Measurements from ENCODE around the gene PRPF40B. TPM values are rescaled to one million over a fixed set of nuclear protein-coding genes. Genes with fewer than 3 reads are reported as not detected.
A peak's percentile ranks its signal among the peaks of the same experiment; 100 is the strongest.

PRPF40B gene
- 12.2 TPM for total RNA-seq
- 24.8 TPM for polyA plus RNA-seq

GRCh38 chr12:49623142-49623904 lies at the start of gene PRPF40B:
Gene PRPF40B (plus strand): TSS chr12:49623561. CDS start chr12:49623591, 30 bp downstream.
- H3K36me3 ChIP-seq (ENCODE audit: insufficient read depth): no peaks in the 10 kb centered on the region
- WGBS: 1% methylated on average over 76 of the region's 76 CpGs
- DNase-seq (ENCODE audit: extremely low spot score): peak; percentile 39
- H3K27ac ChIP-seq (ENCODE audit: low read depth): peak within 1 kb of the TSS; percentile 72
- H3K4me3 ChIP-seq (ENCODE audit: low read depth, low read length): peak within 1 kb of the TSS; percentile 63
- H3K4me1 ChIP-seq (ENCODE audit: insufficient read depth): no peaks in the 10 kb centered on the region

GRCh38 chr12:49577589-49578315 lies 45.6 kb upstream of the PRPF40B start:
- no peak overlapping the region for H3K27ac ChIP-seq (ENCODE audit: low read depth)
- no peak overlapping the region for H3K4me3 ChIP-seq (ENCODE audit: low read depth, low read length)
- no peak for DNase-seq (ENCODE audit: extremely low spot score)
- H3K36me3 ChIP-seq (ENCODE audit: insufficient read depth): no peaks in the 10 kb centered on the region
- no peaks in the 10 kb centered on the region for H3K4me1 ChIP-seq (ENCODE audit: insufficient read depth)
- 83% methylated on average over 9 of the region's 9 CpGs for WGBS

- H3K27ac ChIP-seq (ENCODE audit: low read depth): no peak overlapping the region
- H3K4me1 ChIP-seq (ENCODE audit: insufficient read depth): no peaks in the 10 kb centered on the region
- H3K36me3 ChIP-seq (ENCODE audit: insufficient read depth): no peaks in the 10 kb centered on the region
- no peak overlapping the region for H3K4me3 ChIP-seq (ENCODE audit: low read depth, low read length)
- 80% methylated on average over 13 of the region's 13 CpGs for WGBS
- no peak for DNase-seq (ENCODE audit: extremely low spot score)
Observed at GRCh38 chr12:49578471-49579112, 44.8 kb upstream of the PRPF40B start.

DNA sequence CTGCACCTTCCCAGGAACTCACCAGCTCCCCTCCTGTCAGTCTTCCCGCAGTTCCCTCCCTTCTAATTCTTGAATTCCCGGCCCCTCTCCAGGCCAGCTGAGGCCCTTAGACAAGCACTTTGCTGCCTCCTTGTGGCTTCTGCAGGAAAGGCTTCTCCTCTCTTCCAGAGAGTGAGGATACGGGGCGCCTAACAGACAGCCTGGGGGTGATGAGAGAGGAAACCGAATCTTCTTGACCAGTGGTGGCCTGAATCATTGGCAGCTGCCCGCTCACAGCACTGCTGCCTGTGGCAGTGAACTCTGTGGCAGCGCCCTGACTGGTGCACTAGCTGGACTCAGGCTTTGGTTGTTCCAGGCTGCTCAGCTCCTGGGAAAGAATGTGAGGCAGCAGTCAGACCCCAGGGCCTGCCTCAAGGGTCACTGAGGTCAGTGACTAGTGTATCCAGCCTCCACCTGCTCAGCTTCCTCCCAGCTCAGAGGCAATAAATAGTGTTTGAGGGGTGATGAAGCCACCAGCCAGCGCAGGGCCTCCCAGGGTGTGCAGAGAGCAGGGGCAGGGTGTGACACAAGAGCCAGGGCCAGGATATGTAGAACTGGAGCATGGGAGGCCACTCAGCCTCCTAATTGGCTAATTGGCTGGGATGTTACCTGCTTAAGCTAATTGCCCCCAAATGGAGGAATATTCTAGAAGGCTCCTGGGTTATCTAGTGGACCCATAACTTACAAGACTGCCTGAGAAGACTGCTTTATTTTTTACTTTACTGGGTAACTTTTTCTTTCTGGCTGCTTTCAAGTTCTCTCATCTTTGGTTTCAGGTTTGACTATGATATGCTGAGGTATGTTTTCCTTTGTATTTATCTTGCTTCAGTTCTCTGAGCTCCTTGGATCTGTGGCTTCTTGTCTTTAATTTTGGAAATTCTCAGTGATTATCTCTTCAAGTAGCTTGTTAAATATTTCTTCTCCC lies 42.5 kb upstream of the PRPF40B start:
- Histone ChIP-seq H3K4me1 (ENCODE audit: insufficient read depth) (no peaks in the 10 kb centered on the region), H3K36me3 (ENCODE audit: insufficient read depth) (no peaks in the 10 kb centered on the region), H3K27ac (ENCODE audit: low read depth) (no peak overlapping the region), H3K4me3 (ENCODE audit: low read depth, low read length) (no peak overlapping the region)
- 38% methylated on average over 8 of the region's 8 CpGs for WGBS
- peak; percentile 20 for DNase-seq (ENCODE audit: extremely low spot score)

- Histone ChIP-seq H3K27ac (ENCODE audit: low read depth) (no peak overlapping the region), H3K36me3 (ENCODE audit: insufficient read depth) (no peaks in the 10 kb centered on the region), H3K4me3 (ENCODE audit: low read depth, low read length) (no peak overlapping the region), H3K4me1 (ENCODE audit: insufficient read depth) (no peaks in the 10 kb centered on the region)
- 78% methylated on average over 1 of the region's 1 CpG for WGBS
- DNase-seq (ENCODE audit: extremely low spot score): no peak
Observed at GRCh38 chr12:49582201-49582600, 41.2 kb upstream of the PRPF40B start.

DNA sequence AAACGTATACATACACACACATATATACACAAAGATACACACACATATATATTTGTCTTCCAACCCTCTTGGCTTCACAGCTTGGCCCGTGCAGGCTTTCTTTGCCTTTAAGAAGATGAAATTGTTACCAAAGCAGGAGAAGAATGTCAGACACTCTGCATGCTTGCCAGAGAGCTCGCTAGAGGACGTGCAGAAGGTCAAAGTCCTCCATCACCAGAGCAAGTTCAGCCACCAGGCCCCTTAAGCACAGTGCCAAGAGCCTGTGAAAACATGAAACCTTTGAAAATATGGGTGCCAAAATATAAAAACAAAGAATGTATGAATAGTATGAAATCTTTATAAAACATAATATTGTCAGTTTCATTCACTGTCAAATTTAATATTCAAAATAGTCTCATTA lies 40.5 kb upstream of the PRPF40B start:
- Histone ChIP-seq H3K4me1 (ENCODE audit: insufficient read depth) (no peaks in the 10 kb centered on the region), H3K4me3 (ENCODE audit: low read depth, low read length) (no peak overlapping the region), H3K36me3 (ENCODE audit: insufficient read depth) (no peaks in the 10 kb centered on the region), H3K27ac (ENCODE audit: low read depth) (no peak overlapping the region)
- WGBS: 27% methylated on average over 4 of the region's 4 CpGs
- no peak for DNase-seq (ENCODE audit: extremely low spot score)

- no peaks in the 10 kb centered on the region for H3K36me3 ChIP-seq (ENCODE audit: insufficient read depth)
- WGBS: 62% methylated on average over 13 of the region's 13 CpGs
- H3K4me3 ChIP-seq (ENCODE audit: low read depth, low read length): no peak overlapping the region
- H3K27ac ChIP-seq (ENCODE audit: low read depth): no peak overlapping the region
- no peaks in the 10 kb centered on the region for H3K4me1 ChIP-seq (ENCODE audit: insufficient read depth)
- no peak for DNase-seq (ENCODE audit: extremely low spot score)
Observed at GRCh38 chr12:49583366-49584094, 39.8 kb upstream of the PRPF40B start.

DNA sequence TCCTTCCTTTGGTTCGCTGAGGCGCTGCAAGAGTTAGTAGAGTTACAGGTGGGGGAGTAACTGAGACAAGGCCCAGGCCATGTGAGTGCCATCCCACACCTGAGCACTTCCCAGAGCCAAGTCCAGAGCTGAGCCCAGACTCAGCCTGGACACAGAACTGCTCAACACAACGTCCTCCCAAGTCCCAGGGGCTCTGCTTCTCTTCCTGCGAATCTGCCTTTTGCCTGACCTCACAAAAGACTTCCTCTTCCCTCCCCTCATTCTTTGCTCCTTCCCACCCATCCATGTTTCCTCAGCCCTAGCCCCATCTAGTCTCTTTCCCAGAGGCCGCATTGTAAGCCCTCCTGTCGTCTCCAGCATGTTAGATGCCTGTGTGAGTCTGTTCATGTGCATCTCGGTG lies 38.8 kb upstream of the PRPF40B start:
- 82% methylated on average over 7 of the region's 7 CpGs for whole genome bisulfite sequencing

DNA sequence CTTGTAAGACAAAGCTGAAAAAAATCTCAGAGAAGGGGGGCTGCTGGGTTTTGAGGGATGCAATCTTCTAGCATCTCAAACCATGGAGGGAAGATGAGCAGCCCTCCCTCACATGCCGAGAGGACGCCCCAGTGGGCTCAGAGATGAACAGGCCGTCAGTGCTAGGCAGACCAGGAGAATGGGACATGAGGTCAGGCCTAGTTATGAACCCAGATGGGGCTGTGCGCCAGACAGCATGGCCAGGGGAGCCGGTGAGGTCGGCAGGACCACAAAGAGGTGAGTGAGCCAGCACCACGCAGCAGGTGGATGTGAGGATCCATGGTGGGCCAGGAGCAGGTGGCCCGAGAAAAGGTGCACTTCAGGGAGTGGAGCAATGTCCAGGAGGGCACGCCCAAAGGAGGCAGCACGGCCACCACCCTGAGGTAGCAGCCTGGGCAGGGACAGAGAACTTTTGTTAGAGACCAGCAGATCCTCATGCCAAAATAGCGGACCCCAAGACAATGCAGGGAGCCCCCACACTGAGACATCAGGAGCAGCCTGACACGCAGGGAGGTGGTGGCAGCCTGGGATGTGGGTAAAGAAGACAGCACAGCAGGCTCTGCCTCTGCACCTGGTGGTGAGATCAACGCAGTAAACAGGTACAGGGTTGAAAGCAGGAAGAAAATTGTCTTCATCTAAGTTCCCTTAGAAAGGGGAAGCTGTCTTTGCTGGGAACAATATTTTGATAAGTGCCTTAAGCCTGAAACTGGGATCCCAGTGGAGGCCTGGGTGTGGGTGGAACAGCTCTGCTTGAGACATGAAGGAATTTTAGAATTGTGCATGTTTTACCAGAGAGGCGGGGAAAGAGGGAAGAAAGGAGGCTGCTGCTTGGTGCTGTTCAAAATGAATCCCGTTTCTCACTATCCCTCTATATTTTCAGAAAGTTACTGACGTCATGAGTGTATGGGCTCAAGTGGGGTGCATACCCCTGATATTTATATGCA lies 37.6 kb upstream of the PRPF40B start:
- DNase-seq (ENCODE audit: extremely low spot score): no peak
- WGBS: 83% methylated on average over 16 of the region's 16 CpGs
- H3K4me1 ChIP-seq (ENCODE audit: insufficient read depth): no peaks in the 10 kb centered on the region
- H3K36me3 ChIP-seq (ENCODE audit: insufficient read depth): no peaks in the 10 kb centered on the region
- H3K27ac ChIP-seq (ENCODE audit: low read depth): no peak overlapping the region
- H3K4me3 ChIP-seq (ENCODE audit: low read depth, low read length): no peak overlapping the region

More for the DNA sequence above, 38.8 kb upstream of the PRPF40B start:
- DNase-seq (ENCODE audit: extremely low spot score): no peak
- H3K4me1 ChIP-seq (ENCODE audit: insufficient read depth): no peaks in the 10 kb centered on the region
- H3K27ac ChIP-seq (ENCODE audit: low read depth): no peak overlapping the region
- H3K36me3 ChIP-seq (ENCODE audit: insufficient read depth): no peaks in the 10 kb centered on the region
- no peak overlapping the region for H3K4me3 ChIP-seq (ENCODE audit: low read depth, low read length)

- H3K4me1 ChIP-seq (ENCODE audit: insufficient read depth): no peaks in the 10 kb centered on the region
- 83% methylated on average over 11 of the region's 11 CpGs for WGBS
- no peak overlapping the region for H3K27ac ChIP-seq (ENCODE audit: low read depth)
- no peak for DNase-seq (ENCODE audit: extremely low spot score)
- H3K4me3 ChIP-seq (ENCODE audit: low read depth, low read length): no peak overlapping the region
- H3K36me3 ChIP-seq (ENCODE audit: insufficient read depth): no peaks in the 10 kb centered on the region
Observed at GRCh38 chr12:49587174-49587908, 36.0 kb upstream of the PRPF40B start.

DNA sequence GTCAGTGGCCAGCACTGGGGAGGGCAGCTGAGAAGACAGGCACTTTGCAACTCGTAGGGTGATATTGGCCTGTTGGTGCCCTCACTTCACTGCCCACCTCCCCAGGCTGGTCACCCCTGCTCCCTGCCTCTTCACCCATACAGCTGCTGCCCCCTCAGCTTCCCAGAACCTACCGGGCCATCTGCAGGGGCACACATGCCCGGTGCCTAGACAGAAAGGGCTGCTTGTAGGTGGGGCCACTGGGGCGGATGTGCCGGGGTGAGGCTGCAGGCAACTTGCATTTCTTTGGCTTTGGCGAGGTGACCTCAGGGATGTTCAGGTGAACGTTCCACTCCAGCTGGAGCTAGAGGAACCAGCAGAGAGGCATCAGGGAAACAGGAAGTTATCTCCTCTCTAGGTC lies 35.1 kb upstream of the PRPF40B start:
- Histone ChIP-seq H3K4me3 (ENCODE audit: low read depth, low read length) (no peak overlapping the region), H3K4me1 (ENCODE audit: insufficient read depth) (no peaks in the 10 kb centered on the region), H3K27ac (ENCODE audit: low read depth) (no peak overlapping the region), H3K36me3 (ENCODE audit: insufficient read depth) (no peaks in the 10 kb centered on the region)
- DNase-seq (ENCODE audit: extremely low spot score): no peak
- WGBS: 92% methylated on average over 7 of the region's 7 CpGs

Measured in urinary bladder (tissue), 4 donors.